AG04450 (cell line): Measurements from ENCODE around the gene RBM19. TPM values are rescaled to one million over a fixed set of nuclear protein-coding genes. Genes with fewer than 3 reads are reported as not detected.

Experiments
- CTCF ChIA-PET: fragments of 300-600, 350-600 bp; formaldehyde crosslinking; extraction: SDS; loops from one replicate; lab custom pipeline; 2022; ENCODE audit warnings: antibody characterized with exemption, inconsistent platforms; lab: Charles Lee
- POLR2A ChIA-PET: fragments of 350-600 bp; formaldehyde crosslinking; extraction: SDS; loops from one replicate; lab custom pipeline; 2021; ENCODE audit warnings: antibody characterized with exemption, inconsistent platforms; lab: Yijun Ruan, JAX
- DNase-seq: peaks from one replicate; pipeline ENCODE4 v3.0.0-alpha.2; 2011; ENCODE audit warnings: low read depth, low spot score
- H3K27ac ChIP-seq: one replicate; pipeline ENCODE4 v1.5.1; 2012; ENCODE audit warnings: low read depth, low read length, control low read depth
- H3K27me3 ChIP-seq: one replicate; pipeline ENCODE4 v1.6.0; 2012; ENCODE audit warnings: low read length; ENCODE audit not compliant: control insufficient read depth, insufficient read depth
- H3K4me3 ChIP-seq: 2 replicates; pipeline ENCODE4 v1.5.1; 2011; ENCODE audit warnings: mild to moderate bottlenecking, low read depth, low read length, control low read depth
- H3K9me3 ChIP-seq: 2 replicates; pipeline ENCODE4 v1.5.1; 2012; ENCODE audit warnings: low read length; ENCODE audit not compliant: control insufficient read depth, insufficient read depth
- CTCF ChIP-seq: IDR thresholded peaks from 2 replicates; pipeline ENCODE4 v1.5.1; 2011; ENCODE audit warnings: low read depth, low read length, control low read depth, inconsistent platforms
- polyA plus RNA-seq: library from polyadenylated mRNA; depleted of rRNA; stranded (reverse); fragments of >200 nt; gene quantifications from 2 replicates; pipeline ENCODE4 v1.2.3, GENCODE V29; 2011

The RBM19 gene
- polyA plus RNA-seq, 1 experiment, result 10.6 TPM

GRCh38 chr12:113981876-113982275, 15.8 kb upstream of the RBM19 start:
- Histone ChIP-seq H3K27ac (no peak overlapping the region), H3K27me3 (peaks cover 8% of the 10 kb centered on the region), H3K9me3 (no peaks in the 10 kb centered on the region), H3K4me3 (no peak overlapping the region)
- no peak for TF ChIP-seq CTCF
- CTCF ChIA-PET, result interaction anchor here (1.3 to 3.1 kb wide), 8 partner anchors 14 to 1936 kb away, joined by 8 to 176 read pairs (median 22); partner anchors contain the start of gene RBM19
- no peak for DNase-seq
- POLR2A ChIA-PET, result no interaction called here

- Histone ChIP-seq H3K9me3 (no peaks in the 10 kb centered on the region), H3K27me3 (peaks cover 12% of the 10 kb centered on the region), H3K4me3 (no peak overlapping the region), H3K27ac (no peak overlapping the region)
- CTCF ChIA-PET, result interaction anchor here (0.6 to 3.1 kb wide), 79 partner anchors 9 to 1967 kb away, joined by 3 to 176 read pairs (median 4); partner anchors contain the start of gene RBM19
- peak; percentile 100 for TF ChIP-seq CTCF
- DNase-seq, result peak; percentile 47
- POLR2A ChIA-PET, result no interaction called here
Measured at GRCh38 chr12:113980537-113981337, 14.6 kb upstream of the RBM19 start.

GRCh38 chr12:113980054-113980453, 13.9 kb upstream of the RBM19 start:
- POLR2A ChIA-PET, result no interaction called here
- CTCF ChIA-PET, result interaction anchor here (0.6 to 3.1 kb wide), 74 partner anchors 9 to 1967 kb away, joined by 3 to 176 read pairs (median 4); partner anchors contain the start of gene RBM19

GRCh38 chr12:113978080-113978479, 12.0 kb upstream of the RBM19 start:
- H3K27me3 ChIP-seq, result peaks cover 12% of the 10 kb centered on the region
- ChIA-PET POLR2A (no interaction called here), CTCF (interaction anchor here (0.5 to 1.8 kb wide), 3 partner anchors 12 to 531 kb away, joined by 3 to 24 read pairs (median 9); partner anchors contain the start of gene RBM19)
- H3K4me3 ChIP-seq, result no peak overlapping the region
- no peak for DNase-seq
- 0 out of 2 replicates have a peak, but pooled peaks have one; percentile 3 for TF ChIP-seq CTCF
- H3K27ac ChIP-seq, result no peak overlapping the region
- H3K9me3 ChIP-seq, result no peaks in the 10 kb centered on the region

More at GRCh38 chr12:113980054-113980453, 13.9 kb upstream of the RBM19 start:
- no peak for DNase-seq
- peaks cover 9% of the 10 kb centered on the region for H3K27me3 ChIP-seq
- TF ChIP-seq CTCF, result no peak
- H3K4me3 ChIP-seq, result no peak overlapping the region
- no peak overlapping the region for H3K27ac ChIP-seq
- no peaks in the 10 kb centered on the region for H3K9me3 ChIP-seq

GRCh38 chr12:113974006-113974405, 7.9 kb upstream of the RBM19 start:
- Histone ChIP-seq H3K27me3 (peaks cover 22% of the 10 kb centered on the region), H3K27ac (no peak overlapping the region), H3K9me3 (no peaks in the 10 kb centered on the region), H3K4me3 (no peak overlapping the region)
- POLR2A ChIA-PET, result no interaction called here
- CTCF ChIA-PET, result no interaction called here
- no peak for TF ChIP-seq CTCF
- DNase-seq, result no peak
